OCI-LY7 (cell line): ENCODE measurements around the gene NOL4L. TPM values are rescaled to one million over a fixed set of nuclear protein-coding genes. Genes with fewer than 3 reads are reported as not detected.

Experiments used
- BruUV-seq: library from RNA; stranded (reverse); fragments of 400-500 nt; replicated peaks from 2 replicates; lab custom pipeline; 2021; lab: Mats Ljungman, UMichigan
- CTCF ChIA-PET: fragments of 300-600 bp; sonication (Branson Sonifier 250); formaldehyde crosslinking; loops from one replicate; lab custom pipeline; 2022; ENCODE audit warnings: antibody characterized with exemption; ENCODE audit not compliant: unreplicated experiment; lab: Charles Lee
- POLR2A ChIA-PET: fragments of 300-600 bp; sonication (Branson Sonifier 250); formaldehyde crosslinking; loops from one replicate; lab custom pipeline; 2022; ENCODE audit warnings: antibody characterized with exemption; lab: Charles Lee
- DNase-seq: peaks from one replicate; pipeline ENCODE4 v3.0.0-alpha.2; 2015; ENCODE audit warnings: low spot score
- H2AFZ ChIP-seq: fragments of 200-600 bp; sonication (generic), shearing (Covaris generic); 2 replicates; pipeline ENCODE4 v1.6.1; 2014; ENCODE audit warnings: mild to moderate bottlenecking, antibody characterized with exemption, low read length, moderate library complexity
- H3K27ac ChIP-seq: fragments of 200-600 bp; sonication (generic); 2 replicates; pipeline ENCODE4 v1.5.1; 2014; ENCODE audit warnings: mixed run types, low read depth, mild to moderate bottlenecking, moderate library complexity, low read length, inconsistent platforms; ENCODE audit not compliant: poor library complexity, severe bottlenecking
- H3K36me3 ChIP-seq: fragments of 200-600 bp; sonication (generic); 2 replicates; pipeline ENCODE4 v1.6.1; 2014; ENCODE audit warnings: mild to moderate bottlenecking, antibody characterized with exemption, low read length, moderate library complexity, mixed read lengths; ENCODE audit not compliant: insufficient read depth
- H3K4me1 ChIP-seq: fragments of 200-600 bp; sonication (generic); 2 replicates; pipeline ENCODE4 v1.5.1; 2014; ENCODE audit warnings: mild to moderate bottlenecking, low read length; ENCODE audit not compliant: insufficient read depth, poor library complexity, severe bottlenecking
- H3K4me2 ChIP-seq: fragments of 200-600 bp; sonication (generic); 2 replicates; pipeline ENCODE4 v1.6.1; 2014; ENCODE audit warnings: mild to moderate bottlenecking, low read length
- H3K4me3 ChIP-seq: fragments of 200-600 bp; sonication (generic); 2 replicates; pipeline ENCODE4 v1.5.1; 2014; ENCODE audit warnings: mild to moderate bottlenecking, low read depth, low read length; ENCODE audit not compliant: poor library complexity, severe bottlenecking
- H3K79me2 ChIP-seq: fragments of 200-600 bp; sonication (generic); 2 replicates; pipeline ENCODE4 v1.6.1; 2016; ENCODE audit warnings: low read depth, mild to moderate bottlenecking, low read length, moderate library complexity, mixed read lengths; ENCODE audit not compliant: insufficient read depth
- H3K9me2 ChIP-seq: fragments of 200-600 bp; sonication (generic); 2 replicates; pipeline ENCODE4 v1.6.1; 2016; ENCODE audit warnings: mild to moderate bottlenecking, low read length, mixed read lengths; ENCODE audit not compliant: insufficient read depth
- H3K9me3 ChIP-seq: fragments of 200-600 bp; sonication (generic); 2 replicates; pipeline ENCODE4 v1.6.1; 2014; ENCODE audit warnings: mild to moderate bottlenecking, mixed run types, low read length, mixed read lengths
- H4K20me1 ChIP-seq: fragments of 200-600 bp; sonication (generic); 2 replicates; pipeline ENCODE4 v1.6.1; 2014; ENCODE audit warnings: mild to moderate bottlenecking, antibody characterized with exemption, low read length, moderate library complexity, mixed read lengths; ENCODE audit not compliant: insufficient read depth
- CTCF ChIP-seq: fragments of 200-600 bp; sonication (generic); conservative IDR thresholded peaks from 2 replicates; pipeline ENCODE4 v1.5.1; 2014; ENCODE audit warnings: mild to moderate bottlenecking, antibody characterized with exemption, low read length, moderate library complexity, mixed read lengths
- EZH2phosphoT487 ChIP-seq: fragments of 200-600 bp; sonication (generic); IDR thresholded peaks from 2 replicates; pipeline ENCODE4 v1.6.1; 2018; ENCODE audit warnings: low read depth, borderline replicate concordance, mild to moderate bottlenecking, mixed run types, antibody characterized with exemption, low read length, moderate library complexity, mixed read lengths
- intact Hi-C: fragments of 100-400 bp; cut with micrococcal nuclease; formaldehyde crosslinking; loops from one replicate; pipeline ENCODE4 v1.10.0; 2022; ENCODE audit not compliant: unreplicated experiment
- total RNA-seq, 2 experiments: library from RNA; depleted of rRNA in 1 of 2; stranded (reverse); fragments of >200 nt in 1 of 2; shearing (Covaris generic) in 1 of 2; gene quantifications; 2 replicates each; pipeline ENCODE4 v1.2.3, GENCODE V29; 2014 to 2022

The NOL4L gene
- total RNA-seq, 2 experiments from 2014 or later: 3.9 to 4.2 TPM

GRCh38 chr20:32526125-32526524 is 59.0 kb downstream of the NOL4L start:
- no peak for TF ChIP-seq EZH2phosphoT487
- TF ChIP-seq CTCF: no peak
- Histone ChIP-seq H4K20me1 (no peaks in the 10 kb centered on the region), H3K4me1 (peaks cover 17% of the 10 kb centered on the region), H3K36me3 (no peaks in the 10 kb centered on the region), H3K4me2 (no peak overlapping the region), H3K9me3 (no peaks in the 10 kb centered on the region), H3K9me2 (no peaks in the 10 kb centered on the region), H2AFZ (no peak overlapping the region), H3K27ac (no peak overlapping the region), H3K4me3 (no peak overlapping the region), H3K79me2 (no peaks in the 10 kb centered on the region)
- ChIA-PET POLR2A (no interaction called here), CTCF (no interaction called here)
- no TSS peak for BruUV-seq
- intact Hi-C loops: no loop called here
- no peak for DNase-seq

- Histone ChIP-seq H4K20me1 (no peaks in the 10 kb centered on the region), H3K27ac (no peak overlapping the region), H3K4me1 (peaks cover 26% of the 10 kb centered on the region), H3K4me2 (no peak overlapping the region), H3K9me3 (no peaks in the 10 kb centered on the region), H3K79me2 (no peaks in the 10 kb centered on the region), H3K9me2 (no peaks in the 10 kb centered on the region), H3K36me3 (no peaks in the 10 kb centered on the region), H3K4me3 (no peak overlapping the region), H2AFZ (no peak overlapping the region)
- POLR2A ChIA-PET: interaction anchor here (0.5 kb wide), 1 partner anchor 26 kb away, joined by 5 read pairs; no protein-coding TSS in a partner anchor
- intact Hi-C loops: no loop called here
- DNase-seq: no peak
- BruUV-seq: no TSS peak
- CTCF ChIA-PET: interaction anchor here (0.5 to 0.6 kb wide), 2 partner anchors 10 to 148 kb away, joined by 3 to 6 read pairs; no protein-coding TSS in a partner anchor
- no peak for TF ChIP-seq EZH2phosphoT487
- TF ChIP-seq CTCF: no peak
These were observed 60.2 kb downstream of the NOL4L start for GRCh38 chr20:32524829-32525501.

GRCh38 chr20:32523613-32524213 is 61.4 kb downstream of the NOL4L start:
- no peak overlapping the region for H2AFZ ChIP-seq
- DNase-seq: no peak
- TF ChIP-seq CTCF (no peak), EZH2phosphoT487 (no peak)
- H3K4me2 ChIP-seq: no peak overlapping the region
- no peak overlapping the region for H3K4me3 ChIP-seq
- H3K27ac ChIP-seq: no peak overlapping the region
- ChIA-PET POLR2A (interaction anchor here (0.6 to 1.3 kb wide), 3 partner anchors 14 to 365 kb away, joined by 3 read pairs; no protein-coding TSS in a partner anchor), CTCF (no interaction called here)
- intact Hi-C loops: no loop called here
- no peaks in the 10 kb centered on the region for H3K36me3 ChIP-seq
- H3K9me2 ChIP-seq: no peaks in the 10 kb centered on the region
- peaks cover 32% of the 10 kb centered on the region for H3K4me1 ChIP-seq
- H4K20me1 ChIP-seq: no peaks in the 10 kb centered on the region
- no peaks in the 10 kb centered on the region for H3K79me2 ChIP-seq
- no TSS peak for BruUV-seq
- H3K9me3 ChIP-seq: no peaks in the 10 kb centered on the region
